Sigmoid colon (tissue), 7 donors: Measurements from ENCODE around the gene LUC7L. TPM values are rescaled to one million over a fixed set of nuclear protein-coding genes. Genes with fewer than 3 reads are reported as not detected.
A peak's percentile ranks its signal among the peaks of the same experiment; 100 is the strongest.

Source experiments
- DNase-seq: peaks from one replicate; pipeline ENCODE4 v3.0.0-alpha.2; 2019
- H3K27ac ChIP-seq, 4 donors: fragments of 200-600 bp; sonication (generic); one replicate each; pipeline ENCODE4 v1.5.1; 2016 to 2019; ENCODE audit warnings: mild to moderate bottlenecking in 1 of 4
- H3K27me3 ChIP-seq, 3 donors: fragments of 200-600 bp; sonication (generic); one replicate each; pipeline ENCODE4 v1.5.1; 2019; ENCODE audit warnings: mild to moderate bottlenecking in 1 of 3
- H3K36me3 ChIP-seq, 4 donors: fragments of 200-600 bp; sonication (generic); one replicate each; pipeline ENCODE4 v1.5.1; 2016 to 2019
- H3K4me1 ChIP-seq, 4 donors: fragments of 200-600 bp; sonication (generic); one replicate each; pipeline ENCODE4 v1.5.1; 2017 to 2019
- H3K4me3 ChIP-seq, 4 donors: fragments of 200-600 bp; sonication (generic); one replicate each; pipeline ENCODE4 v1.5.1; 2017 to 2019; ENCODE audit warnings: mild to moderate bottlenecking in 2 of 4, moderate library complexity in 1 of 4
- H3K9me3 ChIP-seq, 4 donors: fragments of 200-600 bp in 3 of 4; sonication (generic) in 3 of 4; one replicate each; pipeline versions ENCODE4 v1.5.1 to v1.6.1; 2013 to 2019
- EP300 ChIP-seq, 4 donors: sonication (generic); formaldehyde crosslinking; IDR thresholded peaks; one replicate each; pipeline ENCODE4 v1.6.1; 2017; ENCODE audit warnings: antibody characterized with exemption in 4 of 4
- POLR2A ChIP-seq, 2 donors: fragments of 450-650 bp; IDR thresholded peaks; one replicate each; pipeline ENCODE4 v1.6.1; 2016; ENCODE audit warnings: antibody characterized with exemption in 2 of 2, mild to moderate bottlenecking in 2 of 2, moderate library complexity in 2 of 2
- POLR2AphosphoS5 ChIP-seq, 4 donors: sonication (generic); formaldehyde crosslinking; IDR thresholded peaks; one replicate each; pipeline ENCODE4 v1.6.1; 2017; ENCODE audit warnings: antibody characterized with exemption in 4 of 4
- WGBS, 2 donors: extraction: QIAGEN DNeasy Blood & Tissue Kit; methylation state at CpG; one replicate each; pipeline ENCODE4 v1.1.7; 2013; 5-methylcytosine and 5-hydroxymethylcytosine counted together
- intact Hi-C: fragments of 100-400 bp; cut with DNase I; formaldehyde crosslinking; loops from one replicate; pipeline ENCODE4 v1.15.1; 2023
- polyA plus RNA-seq, 3 donors: library from polyadenylated mRNA; stranded (reverse); fragments of 200-250 nt; gene quantifications; one replicate each; pipeline ENCODE4 v1.2.3, GENCODE V29; 2013
- total RNA-seq, 4 donors: library from RNA; depleted of rRNA; stranded (reverse); fragments of >200 nt; gene quantifications; one replicate each; pipeline ENCODE4 v1.1.0, GENCODE V29; 2016
- TF ChIP-seq, protein P1 (sequence below), 4 experiments: fragments of 450-650 bp in 3 of 4; fragments of 200-600 bp in 1 of 4; IDR thresholded peaks; one replicate each; pipeline ENCODE4 v1.5.1; 2016 to 2019; ENCODE audit warnings: antibody characterized with exemption in 4 of 4, mild to moderate bottlenecking in 3 of 4, moderate library complexity in 2 of 4
- donor health status: healthy with polysubstance abuse.
- donor health status: Bipolar disorder and iron deficiency.
- donor health status: healthy.

LUC7L gene
- total and polyA plus RNA-seq, 7 donors = 21.0 to 138 (median 55.8) TPM

DNA sequence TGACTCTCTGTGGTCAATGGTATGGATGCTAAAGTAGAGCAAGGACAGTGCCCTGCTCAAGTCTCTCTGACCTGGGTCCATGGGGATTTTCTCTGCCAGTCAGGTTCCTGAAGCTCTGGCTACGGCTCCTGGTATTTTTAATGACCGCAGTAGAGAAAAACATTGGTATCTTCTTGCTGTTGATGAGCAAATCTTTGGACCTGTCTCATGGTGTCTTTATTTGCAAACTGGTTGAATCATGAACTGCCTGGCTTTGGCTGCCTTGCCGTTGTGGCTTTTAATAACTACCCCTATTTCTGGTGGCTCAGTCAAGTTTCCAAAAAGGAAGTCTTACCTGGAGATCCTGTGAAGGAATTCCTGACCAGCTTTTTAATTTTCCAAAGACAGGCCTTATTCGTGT is 14.1 kb upstream of the LUC7L start:
- Histone ChIP-seq H3K36me3 (no peaks in the 10 kb centered on the region), H3K4me1 (peaks cover 0 to 30% (median 20%) of the 10 kb centered on the region in 4 donors), H3K27ac (no peak overlapping the region), H3K27me3 (no peaks in the 10 kb centered on the region), H3K9me3 (no peaks in the 10 kb centered on the region), H3K4me3 (no peak overlapping the region)
- TF ChIP-seq POLR2A (IDR thresholded peaks at IDR 0.05) = no peak
- no peak for TF ChIP-seq EP300 (IDR thresholded peaks at IDR 0.05)
- TF ChIP-seq POLR2AphosphoS5 (IDR thresholded peaks at IDR 0.05) = no peak
- TF ChIP-seq, protein P1, sequence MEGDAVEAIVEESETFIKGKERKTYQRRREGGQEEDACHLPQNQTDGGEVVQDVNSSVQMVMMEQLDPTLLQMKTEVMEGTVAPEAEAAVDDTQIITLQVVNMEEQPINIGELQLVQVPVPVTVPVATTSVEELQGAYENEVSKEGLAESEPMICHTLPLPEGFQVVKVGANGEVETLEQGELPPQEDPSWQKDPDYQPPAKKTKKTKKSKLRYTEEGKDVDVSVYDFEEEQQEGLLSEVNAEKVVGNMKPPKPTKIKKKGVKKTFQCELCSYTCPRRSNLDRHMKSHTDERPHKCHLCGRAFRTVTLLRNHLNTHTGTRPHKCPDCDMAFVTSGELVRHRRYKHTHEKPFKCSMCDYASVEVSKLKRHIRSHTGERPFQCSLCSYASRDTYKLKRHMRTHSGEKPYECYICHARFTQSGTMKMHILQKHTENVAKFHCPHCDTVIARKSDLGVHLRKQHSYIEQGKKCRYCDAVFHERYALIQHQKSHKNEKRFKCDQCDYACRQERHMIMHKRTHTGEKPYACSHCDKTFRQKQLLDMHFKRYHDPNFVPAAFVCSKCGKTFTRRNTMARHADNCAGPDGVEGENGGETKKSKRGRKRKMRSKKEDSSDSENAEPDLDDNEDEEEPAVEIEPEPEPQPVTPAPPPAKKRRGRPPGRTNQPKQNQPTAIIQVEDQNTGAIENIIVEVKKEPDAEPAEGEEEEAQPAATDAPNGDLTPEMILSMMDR (IDR thresholded peaks at IDR 0.05) = no peak
- 81 to 86% methylated on average over 4 of the region's 4 CpGs for WGBS, 2 donors
- intact Hi-C loops = no loop called here
- DNase-seq = no peak

DNA sequence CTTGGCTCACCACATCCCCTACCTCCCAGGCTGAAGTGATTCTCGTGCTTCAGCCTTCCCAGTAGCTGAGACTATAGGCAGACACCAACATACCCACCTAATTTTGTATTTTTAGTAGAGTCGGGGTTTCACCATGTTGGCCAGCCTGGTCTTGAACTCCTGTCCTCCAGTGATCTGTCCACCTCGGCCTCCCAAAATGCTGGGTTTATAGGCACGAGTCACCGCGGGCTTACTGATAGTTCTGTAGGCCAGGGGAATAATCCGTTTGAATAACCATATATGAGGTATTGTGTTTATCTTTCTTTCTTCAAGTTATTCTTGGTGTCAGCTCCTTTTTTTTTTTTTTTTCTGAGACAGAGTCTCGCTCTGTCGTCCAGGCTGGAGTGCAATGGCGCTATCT is 13.0 kb upstream of the LUC7L start:
- Histone ChIP-seq H3K27ac (peak overlapping the region in 3 of 4 donors; percentile 18 to 26 (median 26)), H3K36me3 (no peaks in the 10 kb centered on the region), H3K4me1 (peaks cover 0 to 30% (median 20%) of the 10 kb centered on the region in 4 donors), H3K9me3 (no peaks in the 10 kb centered on the region), H3K27me3 (no peaks in the 10 kb centered on the region), H3K4me3 (no peak overlapping the region)
- no peak for DNase-seq
- 82 to 88% methylated on average over 10 of the region's 10 CpGs for WGBS, 2 donors
- TF ChIP-seq EP300 (IDR thresholded peaks at IDR 0.05) (no peak), POLR2AphosphoS5 (IDR thresholded peaks at IDR 0.05) (no peak), POLR2A (IDR thresholded peaks at IDR 0.05) (no peak)
- TF ChIP-seq, protein P1 (IDR thresholded peaks at IDR 0.05) = no peak
- intact Hi-C loops = no loop called here

DNA sequence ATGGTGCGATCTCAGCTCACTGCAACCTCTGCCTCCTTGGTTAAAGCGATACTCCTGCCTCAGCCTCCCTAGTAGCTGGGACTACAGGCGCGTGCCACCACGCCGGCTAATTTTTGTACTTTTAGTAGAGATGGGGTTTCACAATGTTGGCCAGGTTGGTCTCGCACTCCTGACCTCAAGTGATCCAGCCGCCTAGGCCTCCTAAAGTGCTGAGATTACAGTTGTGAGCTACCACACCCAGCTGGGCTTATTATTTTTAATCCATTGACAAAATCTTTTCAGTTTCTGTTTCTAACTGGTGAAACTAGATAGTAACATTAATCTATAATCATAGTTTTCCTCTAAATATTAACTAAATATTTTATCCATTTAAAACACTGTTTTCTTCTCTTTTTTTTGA is 11.3 kb upstream of the LUC7L start:
- intact Hi-C loops = no loop called here
- TF ChIP-seq, protein P1 (IDR thresholded peaks at IDR 0.05) = no peak
- no peak for TF ChIP-seq EP300 (IDR thresholded peaks at IDR 0.05)
- no peak for TF ChIP-seq POLR2AphosphoS5 (IDR thresholded peaks at IDR 0.05)
- no peak for TF ChIP-seq POLR2A (IDR thresholded peaks at IDR 0.05)
- Histone ChIP-seq H3K9me3 (no peaks in the 10 kb centered on the region), H3K27me3 (no peaks in the 10 kb centered on the region), H3K36me3 (no peaks in the 10 kb centered on the region), H3K27ac (peak overlapping the region; percentile 44 to 60 (median 48)), H3K4me3 (no peak overlapping the region), H3K4me1 (peaks cover 0 to 39% (median 28%) of the 10 kb centered on the region in 4 donors)
- 89% methylated on average over 8 of the region's 8 CpGs for WGBS, 2 donors
- DNase-seq = no peak

DNA sequence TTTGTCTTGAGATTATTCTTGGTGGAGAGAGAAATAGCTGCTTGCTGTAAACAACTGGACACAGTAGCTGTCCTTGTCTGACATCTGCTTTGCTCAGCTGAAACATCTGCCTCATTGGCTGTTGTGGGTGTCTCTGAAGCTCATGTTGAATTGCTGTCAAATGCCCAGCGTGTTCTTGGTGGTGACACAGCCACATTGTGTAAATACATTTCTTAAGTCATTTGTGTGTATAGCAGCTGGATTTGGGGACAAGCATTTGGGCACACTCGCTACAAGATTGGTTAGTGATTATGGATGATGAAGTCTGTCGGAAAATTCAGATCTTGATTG is 10.7 kb upstream of the LUC7L start:
- intact Hi-C loops = no loop called here
- Histone ChIP-seq H3K27ac (peak overlapping the region; percentile 44 to 60 (median 48)), H3K27me3 (no peaks in the 10 kb centered on the region), H3K4me3 (no peak overlapping the region), H3K9me3 (no peaks in the 10 kb centered on the region), H3K36me3 (no peaks in the 10 kb centered on the region), H3K4me1 (peaks cover 0 to 42% (median 31%) of the 10 kb centered on the region in 4 donors)
- DNase-seq = no peak
- WGBS, 2 donors = 79 to 84% methylated on average over 3 of the region's 3 CpGs
- TF ChIP-seq POLR2A (IDR thresholded peaks at IDR 0.05) (no peak), POLR2AphosphoS5 (IDR thresholded peaks at IDR 0.05) (peak in 1 of 4 donors; percentile 30)

DNA sequence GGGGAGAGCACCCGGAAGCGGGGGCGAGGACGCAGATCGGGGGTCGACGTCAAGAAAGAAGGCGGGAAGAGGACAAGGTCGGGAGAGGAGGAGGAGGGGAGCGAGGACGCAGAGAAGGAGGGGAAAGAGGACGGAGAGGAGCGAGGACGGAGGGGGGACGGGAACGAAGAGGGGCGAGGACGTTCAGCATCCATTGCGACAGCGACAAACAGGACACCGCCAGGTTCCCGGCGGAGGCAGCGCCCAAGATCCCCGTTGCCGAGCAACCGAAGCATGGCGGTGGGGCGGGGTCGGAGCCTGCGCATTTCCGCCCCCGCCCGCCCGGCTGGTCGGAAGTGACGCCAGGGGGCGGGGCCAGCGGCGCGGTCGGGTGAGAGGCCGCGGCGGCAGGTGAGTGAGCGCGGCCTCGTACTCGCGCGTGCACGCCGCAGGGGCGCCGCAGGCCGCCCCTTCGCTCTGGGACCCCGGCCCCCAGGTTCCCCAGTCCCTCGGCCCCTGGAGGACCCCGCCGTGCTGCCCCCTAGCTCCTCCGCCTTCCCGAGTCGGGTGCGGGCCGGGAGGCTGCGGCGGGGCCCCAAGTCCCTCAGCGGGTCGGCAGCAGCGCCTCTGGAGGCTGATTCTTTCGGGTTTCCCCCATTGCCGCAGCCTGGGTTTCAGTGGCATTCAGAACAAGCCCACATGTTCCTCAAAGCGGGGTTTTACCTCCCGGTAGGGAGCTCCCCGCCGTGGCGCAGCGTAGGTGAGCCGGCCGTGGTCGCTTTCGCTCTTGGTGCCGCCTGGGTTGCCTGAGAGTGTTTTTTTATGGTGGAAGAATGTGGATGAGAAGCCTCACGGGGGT is 5.4 kb upstream of the LUC7L start, which contains the start of gene FAM234A:
TSS of gene FAM234A (plus strand) at position 354 of the 838 bp plus-strand sequence. CDS start 19,593 bp downstream, outside the sequence.
- Histone ChIP-seq H3K27me3 (no peaks in the 10 kb centered on the region), H3K4me1 (peaks cover 0 to 21% (median 19%) of the 10 kb centered on the region in 4 donors), H3K9me3 (no peaks in the 10 kb centered on the region), H3K27ac (peak within 1 kb of the TSS; percentile 92 to 98 (median 96)), H3K4me3 (peak within 1 kb of the TSS; percentile 67 to 83 (median 76)), H3K36me3 (no peaks in the 10 kb centered on the region)
- 0 to 1% methylated on average over 85 of the region's 85 CpGs for WGBS, 2 donors
- TF ChIP-seq, protein P1 (IDR thresholded peaks at IDR 0.05) = peak in 2 of 4 experiments; percentile 33 to 41
- peak; percentile 87 to 95 (median 91) for TF ChIP-seq POLR2AphosphoS5 (IDR thresholded peaks at IDR 0.05)
- TF ChIP-seq EP300 (IDR thresholded peaks at IDR 0.05) = no peak
- peak in 1 of 2 donors; percentile 51 for TF ChIP-seq POLR2A (IDR thresholded peaks at IDR 0.05)
- intact Hi-C loops = loop anchor here (2.0 kb wide), 1 partner anchor 118 kb away; the partner anchor contains the start of gene AXIN1
- DNase-seq = peak; percentile 97
